Smooth muscle cell of trachea (primary cell): ENCODE measurements around the gene USP34. TPM values are rescaled to one million over a fixed set of nuclear protein-coding genes. Genes with fewer than 3 reads are reported as not detected.

ENCODE experiments used
- total RNA-seq: library from RNA; depleted of rRNA; stranded (reverse); fragments of >200 nt; gene quantifications from 2 replicates; pipeline ENCODE4 v1.2.1, GENCODE V29; 2014

Gene USP34
- total RNA-seq = 111 and 123 TPM in 2 replicates

GRCh38 chr2:61470965-61471904, at the start of gene USP34:
Gene USP34 (minus strand): TSS chr2:61471087. CDS start chr2:61470692, 395 bp downstream.

DNA sequence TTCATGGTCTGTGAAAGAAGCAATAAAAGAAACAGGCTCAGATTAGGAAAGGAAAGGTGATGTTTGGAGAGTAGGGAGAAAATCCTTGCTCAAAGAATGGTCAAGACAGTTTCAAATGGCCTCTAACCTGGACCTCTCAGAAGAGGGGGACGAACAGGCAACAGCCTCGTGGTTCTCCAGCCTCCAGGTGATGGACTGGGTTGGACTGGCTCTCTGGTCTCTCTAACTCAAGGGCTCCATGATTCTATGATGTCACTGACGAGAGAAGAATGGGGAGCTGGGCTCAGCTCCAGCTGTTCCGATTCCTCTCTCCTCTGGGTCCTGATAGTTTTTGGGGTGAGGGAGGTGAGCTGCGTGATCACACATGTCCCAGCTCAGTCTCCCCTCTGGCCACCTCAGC, 309.0 kb downstream of the USP34 start, which contains the start of gene C2orf74:
Gene C2orf74 (plus strand): TSS at position 301 of the 400 bp plus-strand sequence. CDS start 327 bp downstream, outside the sequence.

Other genes starting within 250 kb of the USP34 start
- gene XPO1, start 67.3 kb upstream of the USP34 start, total RNA-seq = 226 and 295 TPM in 2 replicates